Measurements from ENCODE around the gene TMEM97. TPM values are rescaled to one million over a fixed set of nuclear protein-coding genes. Genes with fewer than 3 reads are reported as not detected.

Gene TMEM97
- total and polyA plus RNA-seq, 11 donors = 1.4 to 7.9 (median 3.3) TPM

DNA sequence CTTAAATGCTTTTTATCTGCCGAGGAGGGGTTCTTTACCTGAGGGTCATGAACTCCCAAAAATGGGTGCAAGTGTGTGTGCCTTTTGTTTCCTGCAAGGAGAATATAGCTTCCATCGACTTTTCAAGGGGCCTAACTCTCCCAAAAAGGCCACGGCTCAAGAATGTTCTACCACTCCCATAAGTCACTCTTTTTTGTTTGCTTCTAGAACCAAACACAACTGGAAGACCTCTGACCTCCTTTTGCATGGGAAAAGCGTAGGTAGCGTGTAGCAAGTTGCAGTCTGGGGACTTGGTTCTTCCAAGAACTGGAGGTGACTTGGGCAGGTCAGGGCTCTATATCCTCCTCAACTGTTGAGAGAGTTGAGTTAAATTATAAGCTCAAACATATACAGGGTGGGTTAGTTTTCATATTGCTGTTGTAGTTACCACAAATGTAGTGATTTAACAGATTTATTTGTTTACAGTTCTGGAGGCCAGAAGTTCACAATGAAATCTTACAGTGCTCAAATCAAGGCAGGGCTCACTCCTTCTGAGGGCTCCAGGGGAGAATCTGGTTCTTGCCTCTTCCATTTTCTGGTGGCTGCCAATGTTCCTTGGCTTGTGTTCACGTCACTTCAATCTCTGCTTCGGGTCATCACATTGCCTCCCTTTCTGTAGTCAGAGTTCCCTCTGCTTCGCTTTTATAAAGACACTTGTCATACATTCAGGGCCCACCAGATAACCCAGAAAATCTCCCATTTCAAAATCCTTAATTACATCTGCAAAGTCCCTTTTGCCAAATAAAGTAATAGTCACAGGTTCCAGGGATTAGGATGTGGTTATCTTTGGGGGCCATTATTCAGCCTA is 1.4 kb downstream of the TMEM97 start:
- no peaks in the 10 kb centered on the region for H3K36me3 ChIP-seq
- TF ChIP-seq POLR2A (IDR thresholded peaks at IDR 0.05) = no peak
- TF ChIP-seq, protein P1, sequence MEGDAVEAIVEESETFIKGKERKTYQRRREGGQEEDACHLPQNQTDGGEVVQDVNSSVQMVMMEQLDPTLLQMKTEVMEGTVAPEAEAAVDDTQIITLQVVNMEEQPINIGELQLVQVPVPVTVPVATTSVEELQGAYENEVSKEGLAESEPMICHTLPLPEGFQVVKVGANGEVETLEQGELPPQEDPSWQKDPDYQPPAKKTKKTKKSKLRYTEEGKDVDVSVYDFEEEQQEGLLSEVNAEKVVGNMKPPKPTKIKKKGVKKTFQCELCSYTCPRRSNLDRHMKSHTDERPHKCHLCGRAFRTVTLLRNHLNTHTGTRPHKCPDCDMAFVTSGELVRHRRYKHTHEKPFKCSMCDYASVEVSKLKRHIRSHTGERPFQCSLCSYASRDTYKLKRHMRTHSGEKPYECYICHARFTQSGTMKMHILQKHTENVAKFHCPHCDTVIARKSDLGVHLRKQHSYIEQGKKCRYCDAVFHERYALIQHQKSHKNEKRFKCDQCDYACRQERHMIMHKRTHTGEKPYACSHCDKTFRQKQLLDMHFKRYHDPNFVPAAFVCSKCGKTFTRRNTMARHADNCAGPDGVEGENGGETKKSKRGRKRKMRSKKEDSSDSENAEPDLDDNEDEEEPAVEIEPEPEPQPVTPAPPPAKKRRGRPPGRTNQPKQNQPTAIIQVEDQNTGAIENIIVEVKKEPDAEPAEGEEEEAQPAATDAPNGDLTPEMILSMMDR (IDR thresholded peaks at IDR 0.05) = no peak
- intact Hi-C loops (cut with DNase I) = no loop called here
- peak overlapping the region in 1 of 12 donors; percentile 71 for H3K4me3 ChIP-seq
- H3K4me1 ChIP-seq = peaks cover 0 to 22% (median 15%) of the 10 kb centered on the region in 12 donors
- no peak overlapping the region for H3K27ac ChIP-seq
- 71 to 79% (median 77%) methylated on average over 8 of the region's 8 CpGs for WGBS, 4 donors
- ATAC-seq (no peak), DNase-seq (no peak)
- H3K27me3 ChIP-seq = no peaks in the 10 kb centered on the region
- H3K9me3 ChIP-seq = no peaks in the 10 kb centered on the region

GRCh38 chr17:28324267-28324745 is 5.3 kb downstream of the TMEM97 start:
- no peak for ATAC-seq
- intact Hi-C loops (cut with DNase I) = no loop called here
- 85 to 92% (median 89%) methylated on average over 5 of the region's 5 CpGs for WGBS, 4 donors

GRCh38 chr17:28324781-28325180 is 5.8 kb downstream of the TMEM97 start:
- TF ChIP-seq, protein P1 (IDR thresholded peaks at IDR 0.05) = no peak
- TF ChIP-seq POLR2A (IDR thresholded peaks at IDR 0.05) = no peak
- 87 to 95% (median 92%) methylated on average over 3 of the region's 3 CpGs for WGBS, 4 donors
- no peak for ATAC-seq

More at GRCh38 chr17:28324267-28324745, 5.3 kb downstream of the TMEM97 start:
- no peak for TF ChIP-seq POLR2A (IDR thresholded peaks at IDR 0.05)
- TF ChIP-seq, protein P1 (IDR thresholded peaks at IDR 0.05) = no peak
- Histone ChIP-seq H3K36me3 (peaks cover 0 to 29% (median 24%) of the 10 kb centered on the region in 9 donors), H3K4me3 (no peak overlapping the region), H3K9me3 (no peaks in the 10 kb centered on the region), H3K27ac (no peak overlapping the region), H3K27me3 (no peaks in the 10 kb centered on the region), H3K4me1 (peaks cover 0 to 14% (median 7%) of the 10 kb centered on the region in 12 donors)
- DNase-seq = no peak

GRCh38 chr17:28325211-28325610 is 6.2 kb downstream of the TMEM97 start:
- Histone ChIP-seq H3K27ac (no peak overlapping the region), H3K36me3 (peaks cover 0 to 38% (median 33%) of the 10 kb centered on the region in 9 donors), H3K27me3 (no peaks in the 10 kb centered on the region), H3K4me3 (no peak overlapping the region), H3K9me3 (no peaks in the 10 kb centered on the region), H3K4me1 (peaks cover 0 to 5% (median 0%) of the 10 kb centered on the region in 12 donors)
- no peak for DNase-seq
- ATAC-seq = no peak
- WGBS, 4 donors = 82 to 92% (median 87%) methylated on average over 5 of the region's 5 CpGs
- intact Hi-C loops (cut with DNase I) = no loop called here
- TF ChIP-seq POLR2A (IDR thresholded peaks at IDR 0.05) = no peak
- TF ChIP-seq, protein P1 (IDR thresholded peaks at IDR 0.05) = no peak

More at GRCh38 chr17:28324781-28325180, 5.8 kb downstream of the TMEM97 start:
- peaks cover 0 to 33% (median 29%) of the 10 kb centered on the region in 9 donors for H3K36me3 ChIP-seq
- H3K4me3 ChIP-seq = no peak overlapping the region
- H3K4me1 ChIP-seq = peaks cover 0 to 9% (median 2%) of the 10 kb centered on the region in 12 donors
- no peaks in the 10 kb centered on the region for H3K9me3 ChIP-seq
- no peak overlapping the region for H3K27ac ChIP-seq
- no peak for DNase-seq
- no peaks in the 10 kb centered on the region for H3K27me3 ChIP-seq
- intact Hi-C loops (cut with DNase I) = no loop called here

All from heart left ventricle (tissue), 16 donors.